Measurements from ENCODE around the gene PNO1.

DNA sequence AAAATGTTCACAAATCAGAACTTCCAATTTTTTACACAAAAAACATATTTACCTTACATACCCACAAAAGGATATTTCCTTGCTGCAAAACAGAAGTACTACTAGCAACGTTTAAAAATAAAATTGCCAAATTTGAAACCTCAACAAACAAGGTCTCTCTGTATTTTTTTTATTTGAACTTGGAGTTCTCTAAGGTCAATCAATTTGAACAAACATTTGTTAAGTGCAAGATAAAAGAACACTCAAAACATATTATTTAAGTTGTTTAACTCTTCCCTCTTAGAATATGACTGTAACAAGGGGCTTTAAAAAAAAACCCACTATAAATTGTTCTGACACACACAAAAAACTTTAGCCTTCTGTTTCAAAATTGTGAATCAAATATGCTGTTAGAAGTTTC lies 29.6 kb downstream of the PNO1 start:
- TF ChIP-seq, protein P1, sequence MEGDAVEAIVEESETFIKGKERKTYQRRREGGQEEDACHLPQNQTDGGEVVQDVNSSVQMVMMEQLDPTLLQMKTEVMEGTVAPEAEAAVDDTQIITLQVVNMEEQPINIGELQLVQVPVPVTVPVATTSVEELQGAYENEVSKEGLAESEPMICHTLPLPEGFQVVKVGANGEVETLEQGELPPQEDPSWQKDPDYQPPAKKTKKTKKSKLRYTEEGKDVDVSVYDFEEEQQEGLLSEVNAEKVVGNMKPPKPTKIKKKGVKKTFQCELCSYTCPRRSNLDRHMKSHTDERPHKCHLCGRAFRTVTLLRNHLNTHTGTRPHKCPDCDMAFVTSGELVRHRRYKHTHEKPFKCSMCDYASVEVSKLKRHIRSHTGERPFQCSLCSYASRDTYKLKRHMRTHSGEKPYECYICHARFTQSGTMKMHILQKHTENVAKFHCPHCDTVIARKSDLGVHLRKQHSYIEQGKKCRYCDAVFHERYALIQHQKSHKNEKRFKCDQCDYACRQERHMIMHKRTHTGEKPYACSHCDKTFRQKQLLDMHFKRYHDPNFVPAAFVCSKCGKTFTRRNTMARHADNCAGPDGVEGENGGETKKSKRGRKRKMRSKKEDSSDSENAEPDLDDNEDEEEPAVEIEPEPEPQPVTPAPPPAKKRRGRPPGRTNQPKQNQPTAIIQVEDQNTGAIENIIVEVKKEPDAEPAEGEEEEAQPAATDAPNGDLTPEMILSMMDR (IDR thresholded peaks at IDR 0.05; ENCODE audit: low read depth, low read length): no peak
- TF ChIP-seq POLR2A (IDR thresholded peaks at IDR 0.05; ENCODE audit: extremely low read depth, insufficient read length) (no peak), MYC (IDR thresholded peaks at IDR 0.05; ENCODE audit: low read depth, low read length) (no peak)

Data from NB4 (cell line).